HEK293 (cell line): ENCODE data around the gene SUN5.

Source experiments
- CTCF ChIA-PET: fragments of 350-600 bp; formaldehyde crosslinking; extraction: SDS; loops from one replicate; lab custom pipeline; 2021; ENCODE audit warnings: antibody characterized with exemption; lab: Yijun Ruan, JAX
- POLR2A ChIA-PET: fragments of 300-600 bp; formaldehyde crosslinking; extraction: SDS; loops from one replicate; lab custom pipeline; 2020; ENCODE audit warnings: antibody characterized with exemption, inconsistent platforms; lab: Yijun Ruan, JAX
- H3K27ac ChIP-seq: fragments of 200-500 bp; sonication (Bioruptor generic); 2 replicates; pipeline ENCODE4 v1.5.1; 2014; ENCODE audit warnings: low read depth, low read length, control low read depth, inconsistent platforms; ENCODE audit errors: extremely low read depth
- H3K36me3 ChIP-seq, 2 experiments: fragments of 200-500 bp in 1 of 2; sonication (Bioruptor generic) in 1 of 2; 1 replicate in 1 of 2; 2 replicates in 1 of 2; pipeline ENCODE4 v1.5.1; 2014 to 2017; ENCODE audit warnings: inconsistent platforms in 2 of 2, low read length in 2 of 2; ENCODE audit not compliant: control insufficient read depth in 2 of 2, insufficient read depth in 1 of 2
- H3K4me1 ChIP-seq: fragments of 200-500 bp; sonication (Bioruptor generic); 2 replicates; pipeline ENCODE4 v1.5.1; 2014; ENCODE audit warnings: mild to moderate bottlenecking, low read length, inconsistent platforms; ENCODE audit not compliant: control insufficient read depth, insufficient read depth
- H3K4me3 ChIP-seq: 2 replicates; pipeline ENCODE4 v1.5.1; 2011; ENCODE audit warnings: low read depth, mild to moderate bottlenecking, control low read depth, low read length, moderate library complexity
- H3K9me3 ChIP-seq: fragments of 200-500 bp; sonication (Bioruptor generic); 2 replicates; pipeline ENCODE4 v1.5.1; 2014; ENCODE audit warnings: low read depth, low read length, inconsistent platforms; ENCODE audit not compliant: control insufficient read depth, insufficient read depth
- GFI1B ChIP-seq: fragments of 450-650 bp; formaldehyde crosslinking; IDR thresholded peaks from 2 replicates; pipeline ENCODE4 v1.5.1; 2016; ENCODE audit warnings: missing biosample characterization, missing genetic modification characterization
- GLIS1 ChIP-seq: fragments of 450-650 bp; formaldehyde crosslinking; IDR thresholded peaks from 2 replicates; pipeline ENCODE4 v1.5.1; 2016; ENCODE audit warnings: missing biosample characterization, missing genetic modification characterization
- HIC1 ChIP-seq: fragments of 450-650 bp; formaldehyde crosslinking; IDR thresholded peaks from 2 replicates; pipeline ENCODE4 v1.5.1; 2016; ENCODE audit warnings: missing biosample characterization, missing genetic modification characterization
- HOXA7 ChIP-seq: sonication (generic); formaldehyde crosslinking; IDR thresholded peaks from 2 replicates; pipeline ENCODE4 v1.8.1; 2022; ENCODE audit warnings: missing genetic modification reagents, borderline replicate concordance
- SCRT1 ChIP-seq: fragments of 450-650 bp; formaldehyde crosslinking; IDR thresholded peaks from 2 replicates; pipeline ENCODE4 v1.5.1; 2016; ENCODE audit warnings: missing biosample characterization, missing genetic modification characterization, borderline replicate concordance
- SETDB1 ChIP-seq: IDR thresholded peaks from one replicate; pipeline ENCODE4 v1.6.1; 2017; ENCODE audit warnings: mild to moderate bottlenecking, low read length, moderate library complexity, mixed read lengths; ENCODE audit not compliant: insufficient read length
- ZNF138 ChIP-seq: fragments of 450-650 bp; formaldehyde crosslinking; IDR thresholded peaks from 2 replicates; pipeline ENCODE4 v1.5.1; 2016; ENCODE audit warnings: missing biosample characterization, missing genetic modification characterization, borderline replicate concordance
- ZNF202 ChIP-seq: fragments of 450-650 bp; formaldehyde crosslinking; IDR thresholded peaks from 2 replicates; pipeline ENCODE4 v1.5.1; 2016; ENCODE audit warnings: missing biosample characterization, missing genetic modification characterization, borderline replicate concordance
- ZNF221 ChIP-seq: fragments of 450-650 bp; formaldehyde crosslinking; IDR thresholded peaks from 2 replicates; pipeline ENCODE4 v1.5.1; 2017; ENCODE audit warnings: missing biosample characterization, missing genetic modification characterization, borderline replicate concordance
- ZNF248 ChIP-seq: fragments of 450-650 bp; formaldehyde crosslinking; IDR thresholded peaks from 2 replicates; pipeline ENCODE4 v1.5.1; 2017; ENCODE audit warnings: missing biosample characterization, missing genetic modification characterization
- ZNF266 ChIP-seq: fragments of 450-650 bp; formaldehyde crosslinking; IDR thresholded peaks from 2 replicates; pipeline ENCODE4 v1.5.1; 2016; ENCODE audit warnings: missing biosample characterization, missing genetic modification characterization, low read depth
- ZNF292 ChIP-seq: fragments of 450-650 bp; formaldehyde crosslinking; IDR thresholded peaks from 2 replicates; pipeline ENCODE4 v1.5.1; 2016; ENCODE audit warnings: low read depth, missing biosample characterization, missing genetic modification characterization, borderline replicate concordance
- ZNF311 ChIP-seq: fragments of 450-650 bp; formaldehyde crosslinking; IDR thresholded peaks from 2 replicates; pipeline ENCODE4 v1.5.1; 2017; ENCODE audit warnings: missing biosample characterization, missing genetic modification characterization, borderline replicate concordance
- ZNF426 ChIP-seq: fragments of 450-650 bp; formaldehyde crosslinking; IDR thresholded peaks from 2 replicates; pipeline ENCODE4 v1.5.1; 2017; ENCODE audit warnings: missing biosample characterization, missing genetic modification characterization, mild to moderate bottlenecking, inconsistent platforms, moderate library complexity
- ZNF501 ChIP-seq: fragments of 450-650 bp; formaldehyde crosslinking; IDR thresholded peaks from 2 replicates; pipeline ENCODE4 v1.5.1; 2016; ENCODE audit warnings: missing biosample characterization, missing genetic modification characterization
- ZNF580 ChIP-seq: fragments of 450-650 bp; formaldehyde crosslinking; IDR thresholded peaks from 2 replicates; pipeline ENCODE4 v1.5.1; 2016; ENCODE audit warnings: missing biosample characterization, missing genetic modification characterization
- ZNF639 ChIP-seq: fragments of 450-650 bp; formaldehyde crosslinking; IDR thresholded peaks from 2 replicates; pipeline ENCODE4 v1.5.1; 2016; ENCODE audit warnings: missing biosample characterization, missing genetic modification characterization
- ZNF670 ChIP-seq: fragments of 450-650 bp; formaldehyde crosslinking; IDR thresholded peaks from 2 replicates; pipeline ENCODE4 v1.5.1; 2016; ENCODE audit warnings: missing biosample characterization, missing genetic modification characterization, low read depth
- ZNF776 ChIP-seq: fragments of 450-650 bp; formaldehyde crosslinking; IDR thresholded peaks from 2 replicates; pipeline ENCODE4 v1.5.0; 2017; ENCODE audit warnings: missing biosample characterization, missing genetic modification characterization, borderline replicate concordance
- ZSCAN5A ChIP-seq: fragments of 450-650 bp; formaldehyde crosslinking; IDR thresholded peaks from 2 replicates; pipeline ENCODE4 v1.5.1; 2016; ENCODE audit warnings: missing biosample characterization, missing genetic modification characterization

Gene SUN5

GRCh38 chr20:32965581-32966373, 38.5 kb downstream of the SUN5 start:
- H3K4me1 ChIP-seq = no peaks in the 10 kb centered on the region
- CTCF ChIA-PET = interaction anchor here (0.7 to 1.0 kb wide), 3 partner anchors 20 to 128 kb away, joined by 3 to 4 read pairs (median 3); no protein-coding TSS in a partner anchor

GRCh38 chr20:32965115-32965514, 39.1 kb downstream of the SUN5 start:
- H3K4me3 ChIP-seq = no peak overlapping the region
- H3K27ac ChIP-seq = no peak overlapping the region
- POLR2A ChIA-PET = no interaction called here
- H3K9me3 ChIP-seq = no peaks in the 10 kb centered on the region
- CTCF ChIA-PET = interaction anchor here (0.7 kb wide), 1 partner anchor 96 kb away, joined by 3 read pairs; no protein-coding TSS in a partner anchor
- TF ChIP-seq ZNF221 (no peak), ZNF292 (tag by site-specific recombination) (no peak), HIC1 (tag by site-specific recombination) (no peak)
- H3K36me3 ChIP-seq = no peaks in the 10 kb centered on the region
- H3K4me1 ChIP-seq = no peaks in the 10 kb centered on the region

More at GRCh38 chr20:32965581-32966373, 38.5 kb downstream of the SUN5 start:
- TF ChIP-seq ZNF311 (tag by site-specific recombination) (no peak), ZNF248 (tag by site-specific recombination) (no peak), ZSCAN5A (tag by site-specific recombination) (no peak), ZNF639 (tag by site-specific recombination) (no peak), ZNF266 (no peak), GLIS1 (tag by site-specific recombination) (no peak), GFI1B (tag by site-specific recombination) (no peak), ZNF670 (no peak), HIC1 (tag by site-specific recombination) (no peak), ZNF580 (no peak), SETDB1 (no peak), ZNF776 (tag by site-specific recombination) (no peak), ZNF426 (no peak), SCRT1 (tag by site-specific recombination) (no peak), ZNF138 (no peak), ZNF501 (tag by site-specific recombination) (no peak), HOXA7 (CRISPR knock-in tag) (no peak), ZNF202 (tag by site-specific recombination) (no peak)
- TF ChIP-seq, all 188 proteins: peak for 0
- Histone ChIP-seq H3K36me3 (no peaks in the 10 kb centered on the region), H3K4me3 (no peak overlapping the region), H3K27ac (no peak overlapping the region), H3K9me3 (no peaks in the 10 kb centered on the region)
- POLR2A ChIA-PET = no interaction called here
